Right renal cortex interstitium (tissue), 3 donors: ENCODE measurements around the gene PPM1K. TPM values are rescaled to one million over a fixed set of nuclear protein-coding genes. Genes with fewer than 3 reads are reported as not detected.

Source experiments
- DNase-seq, 3 donors: peaks; one replicate each; pipeline ENCODE4 v3.0.0-alpha.2; 2013; ENCODE audit warnings: low read depth in 3 of 3, low spot score in 2 of 3
- polyA plus RNA-seq, 3 donors: library from polyadenylated mRNA; unstranded; fragments of 120-200 nt; gene quantifications; one replicate each; pipeline ENCODE4 v1.2.1, GENCODE V29; 2013; ENCODE audit not compliant: insufficient read length in 3 of 3

The PPM1K gene
- polyA plus RNA-seq, 3 donors = 14.3 to 16.6 (median 16.3) TPM

GRCh38 chr4:88223516-88223915, 60.8 kb downstream of the PPM1K start:
- DNase-seq = no peak

GRCh38 chr4:88219099-88219498, 65.3 kb downstream of the PPM1K start:
- no peak for DNase-seq

- DNase-seq = no peak
Observed at GRCh38 chr4:88217169-88217568, 67.2 kb downstream of the PPM1K start.

- no peak for DNase-seq
Observed at GRCh38 chr4:88216395-88216794, 68.0 kb downstream of the PPM1K start.

GRCh38 chr4:88215351-88215750, 69.0 kb downstream of the PPM1K start:
- DNase-seq = no peak

GRCh38 chr4:88212253-88212561, 72.2 kb downstream of the PPM1K start:
- DNase-seq = no peak

GRCh38 chr4:88211473-88212252, 72.7 kb downstream of the PPM1K start:
- DNase-seq = no peak

GRCh38 chr4:88208156-88208555, 76.2 kb downstream of the PPM1K start:
- DNase-seq = no peak

Other genes starting within 250 kb of the PPM1K start
- gene ABCG2, start 125.9 kb downstream of the PPM1K start, polyA plus RNA-seq = 1 to 10 TPM; 7.1 to 8.5 (median 8.3) TPM
- 10 to 100 TPM in 1 of 3 donors, 1 to 10 TPM in 2; 7.2 to 10.2 (median 9.9) TPM for gene HERC6, start 94.3 kb upstream of the PPM1K start, polyA plus RNA-seq
- gene HERC5, start 172.6 kb upstream of the PPM1K start, polyA plus RNA-seq = 1 to 10 TPM; 5.4 to 7.0 (median 5.8) TPM
- gene PYURF, start 239.2 kb upstream of the PPM1K start, polyA plus RNA-seq = 100 to 1,000 TPM; 117 to 126 (median 121) TPM